GM12878 (cell line): Measurements from ENCODE around the gene NDRG4. TPM values are rescaled to one million over a fixed set of nuclear protein-coding genes. Genes with fewer than 3 reads are reported as not detected.

Experiments used
- BCL3 ChIP-seq: IDR thresholded peaks from 2 replicates; pipeline ENCODE4 v1.6.1; 2011; ENCODE audit warnings: borderline replicate concordance, low read depth, mild to moderate bottlenecking, moderate library complexity, low read length; ENCODE audit not compliant: insufficient read depth, poor library complexity, severe bottlenecking
- BMI1 ChIP-seq: fragments of 450-650 bp; IDR thresholded peaks from 2 replicates; pipeline ENCODE4 v1.6.1; 2016; ENCODE audit warnings: mild to moderate bottlenecking, moderate library complexity, borderline replicate concordance
- CBX5 ChIP-seq: sonication (generic); IDR thresholded peaks from 2 replicates; pipeline ENCODE4 v1.6.1; 2016; ENCODE audit warnings: low read depth, moderate library complexity, mild to moderate bottlenecking, inconsistent platforms
- CREB1 ChIP-seq: IDR thresholded peaks from 2 replicates; pipeline ENCODE4 v1.6.1; 2012; ENCODE audit warnings: low read depth, mild to moderate bottlenecking, inconsistent platforms
- KAT2A ChIP-seq: conservative IDR thresholded peaks from 2 replicates; pipeline ENCODE4 v1.6.1; 2011; ENCODE audit warnings: low read depth, low read length; ENCODE audit not compliant: control insufficient read depth
- PAX5 ChIP-seq: IDR thresholded peaks from 2 replicates; pipeline ENCODE4 v1.6.1; 2011; ENCODE audit warnings: low read depth, low read length, borderline replicate concordance
- RELA ChIP-seq: fragments of 450-650 bp; IDR thresholded peaks from 2 replicates; pipeline ENCODE4 v1.8.0; 2014; ENCODE audit warnings: borderline replicate concordance; ENCODE audit not compliant: partially characterized antibody
- REST ChIP-seq: IDR thresholded peaks from 2 replicates; pipeline ENCODE4 v1.6.1; 2012; ENCODE audit warnings: mild to moderate bottlenecking, low read depth, low read length
- SKIL ChIP-seq: fragments of 450-650 bp; IDR thresholded peaks from 2 replicates; pipeline ENCODE4 v1.6.1; 2017; ENCODE audit warnings: mild to moderate bottlenecking, low read depth, inconsistent platforms; ENCODE audit not compliant: poor library complexity, severe bottlenecking
- SMAD5 ChIP-seq: IDR thresholded peaks from 2 replicates; pipeline ENCODE4 v1.6.1; 2016; ENCODE audit warnings: antibody characterized with exemption, low read depth
- SP1 ChIP-seq: IDR thresholded peaks from one replicate; pipeline ENCODE4 v1.6.1; 2011; ENCODE audit warnings: low read depth, low read length
- SUZ12 ChIP-seq: fragments of 200-600 bp; sonication (generic); IDR thresholded peaks from one replicate; pipeline ENCODE4 v1.6.1; 2018; ENCODE audit warnings: antibody characterized with exemption, mild to moderate bottlenecking; ENCODE audit not compliant: unreplicated experiment
- TCF7 ChIP-seq: IDR thresholded peaks from 2 replicates; pipeline ENCODE4 v1.6.1; 2014; ENCODE audit warnings: antibody characterized with exemption, borderline replicate concordance
- YBX1 ChIP-seq: fragments of 450-650 bp; IDR thresholded peaks from 2 replicates; pipeline ENCODE4 v1.6.1; 2016; ENCODE audit warnings: antibody characterized with exemption
- ZBTB40 ChIP-seq: fragments of 450-650 bp; IDR thresholded peaks from 2 replicates; pipeline ENCODE4 v1.6.1; 2016; ENCODE audit warnings: mild to moderate bottlenecking, moderate library complexity, borderline replicate concordance
- polyA plus RNA-seq, 11 experiments: library from polyadenylated mRNA; depleted of rRNA in 4 of 11; unstranded in 6 of 11; stranded (reverse) in 5 of 11; fragments of >200 nt; fragmentation: Nextera tagmentation in 4 of 11; fragmentation: Illumina TruSeq in 1 of 11; extraction: Ambion mirVana in 4 of 11; extraction: Trizol in 1 of 11; gene quantifications; 1 replicate in 1 of 11; 2 replicates in 10 of 11; pipeline versions ENCODE4 v1.2.1 to v1.2.3, GENCODE V29; 2011 to 2016; ENCODE audit warnings: inconsistent platforms in 2 of 11, missing spikeins in 2 of 11, low read depth in 1 of 11
- total RNA-seq, 4 experiments: library from RNA; depleted of rRNA in 3 of 4; stranded (reverse); fragments of >200 nt in 3 of 4; fragmentation: Illumina TruSeq in 1 of 4; extraction: Trizol in 1 of 4; gene quantifications; 2 replicates each; pipeline versions ENCODE4 v1.2.1 to v1.2.3, GENCODE V29; 2013 to 2021
- TF ChIP-seq, protein P1 (sequence below): fragments of 450-650 bp; IDR thresholded peaks from 2 replicates; pipeline ENCODE4 v1.6.1; 2016; ENCODE audit warnings: mild to moderate bottlenecking

Gene NDRG4
- total and polyA plus RNA-seq, 10 of the 15 experiments (the other 5 are each of a cell fraction or from before 2014, with no cell fraction given), result 0.33 to 3.8 (median 2.5) TPM

- no peak for TF ChIP-seq BCL3
- no peak for TF ChIP-seq SMAD5
- TF ChIP-seq ZBTB40, result no peak
- TF ChIP-seq, protein P1, sequence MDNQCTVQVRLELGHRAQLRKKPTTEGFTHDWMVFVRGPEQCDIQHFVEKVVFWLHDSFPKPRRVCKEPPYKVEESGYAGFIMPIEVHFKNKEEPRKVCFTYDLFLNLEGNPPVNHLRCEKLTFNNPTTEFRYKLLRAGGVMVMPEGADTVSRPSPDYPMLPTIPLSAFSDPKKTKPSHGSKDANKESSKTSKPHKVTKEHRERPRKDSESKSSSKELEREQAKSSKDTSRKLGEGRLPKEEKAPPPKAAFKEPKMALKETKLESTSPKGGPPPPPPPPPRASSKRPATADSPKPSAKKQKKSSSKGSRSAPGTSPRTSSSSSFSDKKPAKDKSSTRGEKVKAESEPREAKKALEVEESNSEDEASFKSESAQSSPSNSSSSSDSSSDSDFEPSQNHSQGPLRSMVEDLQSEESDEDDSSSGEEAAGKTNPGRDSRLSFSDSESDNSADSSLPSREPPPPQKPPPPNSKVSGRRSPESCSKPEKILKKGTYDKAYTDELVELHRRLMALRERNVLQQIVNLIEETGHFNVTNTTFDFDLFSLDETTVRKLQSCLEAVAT, result peak; percentile 64
- TF ChIP-seq KAT2A, result no peak
- peak; percentile 64 for TF ChIP-seq SKIL
- TF ChIP-seq REST, result no peak
- no peak for TF ChIP-seq SP1
- no peak for TF ChIP-seq RELA
- TF ChIP-seq SUZ12, result no peak
- no peak for TF ChIP-seq TCF7
- no peak for TF ChIP-seq BMI1
- no peak for TF ChIP-seq CREB1
- TF ChIP-seq CBX5, result 0 out of 2 replicates have a peak, but pooled peaks have one; percentile 41
- no peak for TF ChIP-seq YBX1
- TF ChIP-seq PAX5, result no peak
Measured at GRCh38 chr16:58518083-58518979, 18.4 kb downstream of the NDRG4 start (continued).
